NCI-H460 (cell line): ENCODE data around the gene PANK1. TPM values are rescaled to one million over a fixed set of nuclear protein-coding genes. Genes with fewer than 3 reads are reported as not detected.

Experiments
- DNase-seq: peaks from one replicate; pipeline ENCODE4 v3.0.0-alpha.2; 2016; ENCODE audit warnings: low read depth; ENCODE audit errors: extremely low read depth
- total RNA-seq: library from RNA; depleted of rRNA; stranded (reverse); fragments of >200 nt; shearing (Covaris generic); gene quantifications from 2 replicates; pipeline ENCODE4 v1.2.3, GENCODE V29; 2014

The PANK1 gene
- total RNA-seq, 1 experiment from 2014 or later: 11.2 TPM

- DNase-seq: no peak
These were observed 7.8 kb upstream of the PANK1 start for GRCh38 chr10:89652806-89653370.

- no peak for DNase-seq
These were observed 7.0 kb upstream of the PANK1 start for GRCh38 chr10:89651916-89652573.

- DNase-seq: no peak
These were observed 6.3 kb upstream of the PANK1 start for GRCh38 chr10:89651205-89651915.

GRCh38 chr10:89649051-89649450 lies 4.0 kb upstream of the PANK1 start:
- no peak for DNase-seq

GRCh38 chr10:89648074-89648473 lies 3.0 kb upstream of the PANK1 start:
- no peak for DNase-seq

- DNase-seq: no peak
These were observed 2.0 kb upstream of the PANK1 start for GRCh38 chr10:89646889-89647657.

- peak; percentile 1 for DNase-seq
These were observed 715 bp upstream of the PANK1 start for GRCh38 chr10:89645742-89646172.

- DNase-seq: no peak
These were observed 413 bp downstream of the PANK1 start for GRCh38 chr10:89644691-89644966.

GRCh38 chr10:89643812-89644690 lies 991 bp downstream of the PANK1 start:
- DNase-seq: peak; percentile 97

GRCh38 chr10:89643431-89643811 lies 1.6 kb downstream of the PANK1 start:
- no peak for DNase-seq

GRCh38 chr10:89642193-89642592 lies 2.8 kb downstream of the PANK1 start:
- DNase-seq: no peak

- no peak for DNase-seq
These were observed 4.8 kb downstream of the PANK1 start for GRCh38 chr10:89640241-89640640.

- no peak for DNase-seq
These were observed 5.7 kb downstream of the PANK1 start for GRCh38 chr10:89639326-89639725.

- no peak for DNase-seq
These were observed 7.9 kb downstream of the PANK1 start for GRCh38 chr10:89637113-89637512.

- no peak for DNase-seq
These were observed 10.4 kb downstream of the PANK1 start for GRCh38 chr10:89634637-89635036.

GRCh38 chr10:89633484-89633883 lies 11.6 kb downstream of the PANK1 start:
- no peak for DNase-seq

GRCh38 chr10:89632824-89633223 lies 12.2 kb downstream of the PANK1 start:
- no peak for DNase-seq

GRCh38 chr10:89627830-89628229 lies 17.2 kb downstream of the PANK1 start:
- DNase-seq: no peak

- no peak for DNase-seq
These were observed 19.8 kb downstream of the PANK1 start for GRCh38 chr10:89625041-89625765.

- DNase-seq: no peak
These were observed 21.0 kb downstream of the PANK1 start for GRCh38 chr10:89624020-89624419.
